Right lobe of liver (tissue), 6 donors: Measurements from ENCODE around the gene FOXP1. TPM values are rescaled to one million over a fixed set of nuclear protein-coding genes. Genes with fewer than 3 reads are reported as not detected.

Experiments
- ATAC-seq, 4 donors: fragments of 200-7000 bp; cut with Tn5 transposase; one replicate each; pipeline ENCODE4 v1.9.1; 2020; ENCODE audit warnings: mild to moderate bottlenecking in 4 of 4, moderate library complexity in 4 of 4
- DNase-seq, 3 donors: peaks; one replicate each; pipeline ENCODE4 v3.0.0-alpha.2; 2020
- H3K27ac ChIP-seq, 3 donors: fragments of 200-600 bp; one replicate each; pipeline ENCODE4 v1.8.0; 2022
- H3K27me3 ChIP-seq, 2 donors: fragments of 200-600 bp; one replicate each; pipeline ENCODE4 v1.8.0; 2022
- H3K36me3 ChIP-seq, 4 donors: fragments of 200-600 bp; sonication (generic) in 1 of 4; one replicate each; pipeline versions ENCODE4 v1.5.1 to v1.8.0; 2017 to 2022; ENCODE audit warnings: control low read depth in 1 of 4
- H3K4me1 ChIP-seq, 4 donors: fragments of 200-600 bp; sonication (generic) in 1 of 4; one replicate each; pipeline versions ENCODE4 v1.5.1 to v1.8.0; 2017 to 2022; ENCODE audit warnings: control low read depth in 1 of 4
- H3K4me3 ChIP-seq, 3 donors: fragments of 200-600 bp; one replicate each; pipeline ENCODE4 v1.8.0; 2022
- H3K9me3 ChIP-seq, 4 donors: fragments of 200-600 bp; sonication (generic) in 1 of 4; one replicate each; pipeline versions ENCODE4 v1.5.1 to v1.8.0; 2017 to 2022; ENCODE audit warnings: control low read depth in 1 of 4
- CTCF ChIP-seq, 4 donors: fragments of 200-600 bp in 3 of 4; fragments of 450-650 bp in 1 of 4; IDR thresholded peaks; one replicate each; pipeline versions ENCODE4 v1.5.1 to v1.8.0; 2016 to 2022; ENCODE audit warnings: antibody characterized with exemption in 4 of 4, mild to moderate bottlenecking in 2 of 4
- POLR2A ChIP-seq: fragments of 450-650 bp; IDR thresholded peaks from one replicate; pipeline ENCODE4 v1.6.1; 2017; ENCODE audit warnings: antibody characterized with exemption, mild to moderate bottlenecking
- WGBS: methylation state at CpG from one replicate; pipeline ENCODE4 v1.1.6; 2018; ENCODE audit warnings: low coverage, low lambda C conversion rate; ENCODE audit not compliant: insufficient coverage; ENCODE audit errors: missing lambda C conversion rate; 5-methylcytosine and 5-hydroxymethylcytosine counted together
- intact Hi-C, 2 donors: fragments of 100-400 bp; cut with DNase I; formaldehyde crosslinking; loops; one replicate each; pipeline versions ENCODE4 v1.11.2 to v1.14.1; 2022
- total RNA-seq, 6 experiments: library from RNA; depleted of rRNA in 2 of 6; stranded (reverse); fragments of >200 nt in 2 of 6; fragmentation: NEBNext Ultra II Directional in 3 of 6; extraction: Animal tissue kit (Norgen Biotek cat#: 25700) in 3 of 6; gene quantifications; one replicate each; pipeline versions ENCODE4 v1.1.0 to v1.2.4, GENCODE V29; 2016 to 2023
- donor health status: DM: no; HTN: yes; CAD: no.
- donor health status: DM: no; HTN: no; CAD: no.
- donor health status: DM: no; HTN: no; CAD: no.
- donor health status: DM: no; HTN: yes; CAD: no.
- donor health status: DM: no; HTN: yes; CAD: no.

FOXP1 gene
- total RNA-seq, 6 experiments from 2014 or later = 26.7 to 47.7 (median 35.2) TPM

- intact Hi-C loops = no loop called here
- DNase-seq = no peak
- H3K4me3 ChIP-seq = no peak overlapping the region
Observed at GRCh38 chr3:71566776-71567175, 16.8 kb downstream of the FOXP1 start.

GRCh38 chr3:71565976-71566375 is 17.6 kb downstream of the FOXP1 start:
- WGBS = 92% methylated on average over 8 of the region's 8 CpGs
- Histone ChIP-seq H3K4me3 (no peak overlapping the region), H3K36me3 (no peaks in the 10 kb centered on the region), H3K4me1 (no peaks in the 10 kb centered on the region), H3K27me3 (no peaks in the 10 kb centered on the region), H3K9me3 (no peaks in the 10 kb centered on the region), H3K27ac (no peak overlapping the region)
- intact Hi-C loops = no loop called here
- TF ChIP-seq POLR2A (no peak), CTCF (IDR thresholded peaks at IDR 0.05) (no peak)
- ATAC-seq (no peak), DNase-seq (no peak)

More at GRCh38 chr3:71566776-71567175, 16.8 kb downstream of the FOXP1 start:
- H3K27ac ChIP-seq = no peak overlapping the region
- H3K36me3 ChIP-seq = no peaks in the 10 kb centered on the region
- no peak for ATAC-seq
- H3K27me3 ChIP-seq = no peaks in the 10 kb centered on the region
- TF ChIP-seq POLR2A = no peak
- TF ChIP-seq CTCF (IDR thresholded peaks at IDR 0.05) = no peak
- no peaks in the 10 kb centered on the region for H3K9me3 ChIP-seq
- H3K4me1 ChIP-seq = no peaks in the 10 kb centered on the region

GRCh38 chr3:71565316-71565715 is 18.2 kb downstream of the FOXP1 start:
- ATAC-seq (no peak), DNase-seq (no peak)
- intact Hi-C loops = no loop called here
- Histone ChIP-seq H3K4me1 (no peaks in the 10 kb centered on the region), H3K36me3 (no peaks in the 10 kb centered on the region), H3K4me3 (no peak overlapping the region), H3K27me3 (no peaks in the 10 kb centered on the region), H3K9me3 (no peaks in the 10 kb centered on the region), H3K27ac (no peak overlapping the region)
- WGBS = 87% methylated on average over 7 of the region's 7 CpGs
- no peak for TF ChIP-seq POLR2A
- no peak for TF ChIP-seq CTCF (IDR thresholded peaks at IDR 0.05)

GRCh38 chr3:71564361-71564760 is 19.2 kb downstream of the FOXP1 start:
- ATAC-seq = no peak
- intact Hi-C loops = no loop called here
- WGBS = 93% methylated on average over 6 of the region's 6 CpGs
- no peaks in the 10 kb centered on the region for H3K36me3 ChIP-seq
- H3K9me3 ChIP-seq = no peaks in the 10 kb centered on the region
- H3K27me3 ChIP-seq = no peaks in the 10 kb centered on the region
- no peak for DNase-seq
- TF ChIP-seq POLR2A = no peak
- no peak for TF ChIP-seq CTCF (IDR thresholded peaks at IDR 0.05)
- H3K4me3 ChIP-seq = no peak overlapping the region
- H3K4me1 ChIP-seq = no peaks in the 10 kb centered on the region
- no peak overlapping the region for H3K27ac ChIP-seq

- intact Hi-C loops = no loop called here
- H3K4me1 ChIP-seq = no peaks in the 10 kb centered on the region
- no peaks in the 10 kb centered on the region for H3K9me3 ChIP-seq
- no peak overlapping the region for H3K4me3 ChIP-seq
- H3K36me3 ChIP-seq = no peaks in the 10 kb centered on the region
- H3K27me3 ChIP-seq = no peaks in the 10 kb centered on the region
- DNase-seq = no peak
- H3K27ac ChIP-seq = no peak overlapping the region
- 72% methylated on average over 3 of the region's 3 CpGs for WGBS
- TF ChIP-seq CTCF (IDR thresholded peaks at IDR 0.05) (no peak), POLR2A (no peak)
- no peak for ATAC-seq
Observed at GRCh38 chr3:71563827-71564226, 19.7 kb downstream of the FOXP1 start.
